Heart left ventricle (tissue), 16 donors: ENCODE results near the gene CENPP. TPM values are rescaled to one million over a fixed set of nuclear protein-coding genes. Genes with fewer than 3 reads are reported as not detected.

ENCODE experiments used
- ATAC-seq, 4 donors: fragments of 200-7000 bp; cut with Tn5 transposase; one replicate each; pipeline ENCODE4 v1.9.1; 2020 to 2022; ENCODE audit warnings: moderate library complexity in 4 of 4, mild to moderate bottlenecking in 3 of 4, moderate number of reproducible peaks in 1 of 4
- DNase-seq, 5 donors: peaks; one replicate each; pipeline ENCODE4 v3.0.0-alpha.2; 2020
- H3K27ac ChIP-seq, 12 donors: fragments of 200-600 bp; sonication (generic) in 4 of 12; one replicate each; pipeline versions ENCODE4 v1.5.0 to v1.8.0; 2016 to 2022; ENCODE audit warnings: mild to moderate bottlenecking in 2 of 12
- H3K27me3 ChIP-seq, 9 donors: fragments of 200-600 bp; sonication (generic) in 2 of 9; one replicate each; pipeline versions ENCODE4 v1.5.1 to v1.8.0; 2016 to 2022; ENCODE audit warnings: mild to moderate bottlenecking in 3 of 9
- H3K36me3 ChIP-seq, 9 donors: fragments of 200-600 bp; sonication (generic) in 2 of 9; one replicate each; pipeline versions ENCODE4 v1.5.0 to v1.8.0; 2018 to 2022; ENCODE audit warnings: mild to moderate bottlenecking in 2 of 9
- H3K4me1 ChIP-seq, 12 donors: fragments of 200-600 bp; sonication (generic) in 4 of 12; one replicate each; pipeline versions ENCODE4 v1.5.0 to v1.8.0; 2016 to 2022; ENCODE audit warnings: mild to moderate bottlenecking in 3 of 12
- H3K4me3 ChIP-seq, 12 donors: fragments of 200-600 bp; sonication (generic) in 4 of 12; one replicate each; pipeline versions ENCODE4 v1.5.0 to v1.8.0; 2017 to 2022; ENCODE audit warnings: mild to moderate bottlenecking in 9 of 12, moderate library complexity in 4 of 12
- H3K9me3 ChIP-seq, 12 donors: fragments of 200-600 bp; sonication (generic) in 4 of 12; one replicate each; pipeline versions ENCODE4 v1.5.0 to v1.8.0; 2016 to 2022; ENCODE audit warnings: mild to moderate bottlenecking in 1 of 12
- CTCF ChIP-seq, 12 donors: fragments of 200-600 bp; sonication (generic) in 4 of 12; IDR thresholded peaks; one replicate each; pipeline versions ENCODE4 v1.5.0 to v1.8.0; 2018 to 2022; ENCODE audit warnings: antibody characterized with exemption in 12 of 12, mild to moderate bottlenecking in 5 of 12
- POLR2A ChIP-seq, 2 donors: fragments of 450-650 bp; IDR thresholded peaks; one replicate each; pipeline ENCODE4 v1.6.1; 2017; ENCODE audit warnings: antibody characterized with exemption in 2 of 2, mild to moderate bottlenecking in 2 of 2, moderate library complexity in 2 of 2
- WGBS, 4 donors: extraction: QIAGEN DNeasy Blood & Tissue Kit in 2 of 4; methylation state at CpG; one replicate each; pipeline versions ENCODE4 v1.1.5 to v1.1.7; 2013 to 2018; 5-methylcytosine and 5-hydroxymethylcytosine counted together
- intact Hi-C, 10 donors: fragments of 100-400 bp; cut with DNase I; formaldehyde crosslinking; loops; one replicate each; pipeline versions ENCODE4 v1.11.1 to v1.14.2; 2022
- polyA plus RNA-seq, 2 donors: library from polyadenylated mRNA; stranded (reverse); fragments of 200-250 nt; gene quantifications; one replicate each; pipeline ENCODE4 v1.2.3, GENCODE V29; 2013
- total RNA-seq, 9 donors: library from RNA; depleted of rRNA in 2 of 9; stranded (reverse); fragments of >200 nt in 2 of 9; fragmentation: NEBNext Ultra II Directional in 3 of 9; extraction: Animal tissue kit (Norgen Biotek cat#: 25700) in 3 of 9; gene quantifications; one replicate each; pipeline versions ENCODE4 v1.1.0 to v1.2.4, GENCODE V29; 2016 to 2023
- donor health status: ischemic (EF 13 %, LVEDD 7.1; RV severe dilation, severe dysfunction).
- donor health status: healthy with polysubstance abuse.
- donor health status: DM: no; HTN: yes; CAD: no.
- donor health status: DM: no; HTN: no; CAD: no.
- donor health status: ischemic (EF 25% LVEDD 6.9; RV normal size, moderate dysfunction).
- donor health status: ischemic (EF 25% LVEDD 5.7; RV mildly dilated, moderate dysfunction).
- donor health status: healthy.
- donor health status: DM: yes; HTN: yes; CAD: no.
- donor health status: ischemic (EF 35%, LVEDD 5.7; RV mildly dilated, moderate dysfunction).
- donor health status: nonischemic (EF 11% LVEDD 7.7; RV severe dilation, severe dysfunction).
- donor health status: DM: yes; HTN: yes; CAD: no.
- donor health status: PGD.
- donor health status: ischemic (EF 29% LVEDD 5.4; RV normal size, mild dysfunction).
- donor health status: nonischemic (EF 23%, LVEDD 6.1; RV moderate dilation, normal function).

The CENPP gene
- total and polyA plus RNA-seq, 11 donors, result 1.1 to 5.8 (median 2.4) TPM

- Histone ChIP-seq H3K9me3 (no peaks in the 10 kb centered on the region), H3K27me3 (no peaks in the 10 kb centered on the region), H3K4me3 (peak within 1 kb of the TSS in 9 of 12 donors; percentile 18 to 51 (median 35)), H3K27ac (peak within 1 kb of the TSS in 10 of 12 donors; percentile 9 to 80 (median 35)), H3K36me3 (peaks cover 0 to 4% (median 0%) of the 10 kb centered on the region in 9 donors), H3K4me1 (peaks cover 0 to 18% (median 0%) of the 10 kb centered on the region in 12 donors)
- TF ChIP-seq CTCF (IDR thresholded peaks at IDR 0.05) (no peak), POLR2A (IDR thresholded peaks at IDR 0.05) (no peak)
- 67 to 85% (median 79%) methylated on average over 5 of the region's 5 CpGs for WGBS, 4 donors
- ATAC-seq, result no peak
- intact Hi-C loops, result no loop called here
- DNase-seq, result no peak
Observed at GRCh38 chr9:92404042-92404836, 78.5 kb downstream of the CENPP start, which contains the start of gene OGN. Gene OGN, minus strand, starts transcription at chr9:92404578. Its CDS starts 1,171 bp downstream, at chr9:92403407.

GRCh38 chr9:92405818-92406217 lies 80.1 kb downstream of the CENPP start:
- Histone ChIP-seq H3K4me3 (peak overlapping the region in 8 of 12 donors; percentile 2 to 47 (median 14)), H3K27me3 (no peaks in the 10 kb centered on the region), H3K9me3 (no peaks in the 10 kb centered on the region), H3K36me3 (no peaks in the 10 kb centered on the region), H3K27ac (peak overlapping the region in 10 of 12 donors; percentile 20 to 80 (median 40)), H3K4me1 (peaks cover 0 to 22% (median 0%) of the 10 kb centered on the region in 12 donors)
- ATAC-seq, result no peak
- intact Hi-C loops, result no loop called here
- TF ChIP-seq POLR2A (IDR thresholded peaks at IDR 0.05), result no peak
- TF ChIP-seq CTCF (IDR thresholded peaks at IDR 0.05), result no peak
- DNase-seq, result no peak
- WGBS, 4 donors, result 84 to 85% (median 84%) methylated on average over 4 of the region's 4 CpGs

GRCh38 chr9:92406477-92406876 lies 80.7 kb downstream of the CENPP start:
- 38 to 42% (median 40%) methylated on average over 3 of the region's 3 CpGs for WGBS, 4 donors
- peak in 3 of 5 donors; percentile 44 to 46 (median 44) for DNase-seq
- intact Hi-C loops, result no loop called here
- peak; percentile 49 to 90 (median 75) for ATAC-seq
- H3K9me3 ChIP-seq, result peaks cover 0 to 4% (median 0%) of the 10 kb centered on the region in 12 donors
- no peaks in the 10 kb centered on the region for H3K36me3 ChIP-seq
- TF ChIP-seq POLR2A (IDR thresholded peaks at IDR 0.05), result peak in 1 of 2 donors; percentile 18
- no peak for TF ChIP-seq CTCF (IDR thresholded peaks at IDR 0.05)
- H3K27ac ChIP-seq, result peak overlapping the region in 9 of 12 donors; percentile 20 to 80 (median 41)
- no peaks in the 10 kb centered on the region for H3K27me3 ChIP-seq
- H3K4me1 ChIP-seq, result peaks cover 0 to 29% (median 0%) of the 10 kb centered on the region in 12 donors
- H3K4me3 ChIP-seq, result peak overlapping the region in 6 of 12 donors; percentile 4 to 47 (median 23)

GRCh38 chr9:92407818-92408217 lies 82.1 kb downstream of the CENPP start:
- peaks cover 0 to 31% (median 0%) of the 10 kb centered on the region in 12 donors for H3K4me1 ChIP-seq
- DNase-seq, result no peak
- no peak for ATAC-seq
- TF ChIP-seq CTCF (IDR thresholded peaks at IDR 0.05) (no peak), POLR2A (IDR thresholded peaks at IDR 0.05) (no peak)
- H3K27ac ChIP-seq, result no peak overlapping the region
- no peak overlapping the region for H3K4me3 ChIP-seq
- peaks cover 0 to 9% (median 0%) of the 10 kb centered on the region in 12 donors for H3K9me3 ChIP-seq
- no peaks in the 10 kb centered on the region for H3K27me3 ChIP-seq
- WGBS, 4 donors, result 84 to 97% (median 92%) methylated on average over 2 of the region's 2 CpGs
- intact Hi-C loops, result no loop called here
- no peaks in the 10 kb centered on the region for H3K36me3 ChIP-seq
